ENCODE results near the gene UGCG. TPM values are rescaled to one million over a fixed set of nuclear protein-coding genes. Genes with fewer than 3 reads are reported as not detected.

Gene UGCG
- total and polyA plus RNA-seq, 2 of the 8 experiments (the other 6 are each of a cell fraction or from before 2014, with no cell fraction given): 14.9 to 34.0 TPM

GRCh38 chr9:111934747-111935146, 38.1 kb downstream of the UGCG start:
- no peak overlapping the region for H3K4me3 ChIP-seq (ENCODE audit: extremely low read depth in 1 of 4, insufficient read depth in 2 of 4, low read depth in 3 of 4, low read length in 4 of 4)
- no peak overlapping the region for H2BK15ac ChIP-seq (ENCODE audit: low read length)
- H3K4ac ChIP-seq (replicated peaks; ENCODE audit: insufficient read length, low read depth, low read length): no peak overlapping the region
- H4K91ac ChIP-seq (replicated peaks; ENCODE audit: insufficient read length, low read length): no peak overlapping the region
- H4K8ac ChIP-seq (ENCODE audit: extremely low read depth, insufficient read depth, low read length): no peak overlapping the region
- no peaks in the 10 kb centered on the region for H4K20me1 ChIP-seq (replicated peaks in 1 of 2; ENCODE audit: control insufficient read depth in 1 of 2, insufficient read depth in 2 of 2, low read length in 2 of 2)
- no peak overlapping the region for H2AFZ ChIP-seq (ENCODE audit: low read length)
- H3K4me1 ChIP-seq (replicated peaks in 1 of 4; ENCODE audit: control insufficient read depth in 3 of 4, insufficient read depth in 4 of 4, low read length in 3 of 4): no peaks in the 10 kb centered on the region
- no peak overlapping the region for H3K56ac ChIP-seq (replicated peaks; ENCODE audit: insufficient read length, low read depth, low read length)
- H2BK20ac ChIP-seq (ENCODE audit: low read length): no peak overlapping the region
- H3K9ac ChIP-seq (replicated peaks in 1 of 4; ENCODE audit: extremely low read depth in 1 of 4, low read depth in 3 of 4, low read length in 3 of 4): no peak overlapping the region
- H2AK5ac ChIP-seq (ENCODE audit: low read depth, low read length): no peak overlapping the region
- TF ChIP-seq CHD1 (IDR thresholded peaks at IDR 0.05; ENCODE audit: low read depth, low read length) (no peak), ATF3 (IDR thresholded peaks at IDR 0.05; ENCODE audit: insufficient read depth, low read depth, low read length) (no peak), SIX5 (IDR thresholded peaks at IDR 0.05; ENCODE audit: low read depth, low read length) (no peak), CTBP2 (IDR thresholded peaks at IDR 0.05; ENCODE audit: borderline replicate concordance, insufficient read depth, insufficient read length, low read length) (no peak), SRF (IDR thresholded peaks at IDR 0.05; ENCODE audit: low read depth, low read length) (no peak), TEAD4 (IDR thresholded peaks at IDR 0.05; ENCODE audit: low read depth, low read length) (no peak), GTF2F1 (IDR thresholded peaks at IDR 0.05; ENCODE audit: borderline replicate concordance, low read depth, low read length) (no peak), POLR2AphosphoS5 (IDR thresholded peaks at IDR 0.05; ENCODE audit: low read depth, low read length) (no peak), NANOG (IDR thresholded peaks at IDR 0.05; ENCODE audit: insufficient read depth, low read depth, low read length, poor library complexity, severe bottlenecking) (no peak), RNF2 (IDR thresholded peaks at IDR 0.05; ENCODE audit: borderline replicate concordance, low read depth, low read length, missing control alignments, poor library complexity, severe bottlenecking) (no peak), CHD2 (IDR thresholded peaks at IDR 0.05; ENCODE audit: low read length) (no peak), POLR2A (IDR thresholded peaks at IDR 0.05; ENCODE audit: control extremely low read depth in 1 of 2, low read depth in 2 of 2, low read length in 2 of 2) (no peak)
- no peak overlapping the region for H3K4me2 ChIP-seq (ENCODE audit: insufficient read depth in 1 of 2, low read depth in 2 of 2, low read length in 2 of 2)
- H3K36me3 ChIP-seq (ENCODE audit: control insufficient read depth in 2 of 4, insufficient read depth in 4 of 4, low read length in 3 of 4): peaks cover 2 to 27% (median 16%) of the 10 kb centered on the region in 4 experiments; a peak in 7 of 8 replicates
- H3K14ac ChIP-seq (ENCODE audit: insufficient read length): no peak overlapping the region
- H2BK12ac ChIP-seq (ENCODE audit: low read depth, low read length): no peak overlapping the region
- FAIRE-seq (no peak), DNase-seq (ENCODE audit: low read depth in 1 of 2, low spot score in 2 of 2) (no peak)
- POLR2A ChIA-PET (ENCODE audit: partially characterized antibody): no interaction called here
- 98% methylated on average over 2 of the region's 2 CpGs; no CpG with 5 or more reads in 1 of the 2 experiments for WGBS, 2 experiments (ENCODE audit: extremely low coverage in 1 of 2, insufficient coverage in 1 of 2, insufficient read length in 1 of 2, insufficient replicate concordance in 2 of 2, low coverage in 1 of 2, low lambda C conversion rate in 2 of 2, missing lambda C conversion rate in 1 of 2)
- H3K23me2 ChIP-seq (ENCODE audit: low read depth, low read length): no peaks in the 10 kb centered on the region
- no peaks in the 10 kb centered on the region for H3K79me2 ChIP-seq (ENCODE audit: control insufficient read depth in 1 of 2, insufficient read depth in 2 of 2, low read length in 2 of 2)
- no peak overlapping the region for H4K5ac ChIP-seq (ENCODE audit: insufficient read length, low read depth, low read length)
- no peaks in the 10 kb centered on the region for H3K27me3 ChIP-seq (replicated peaks in 1 of 4; ENCODE audit: control insufficient read depth in 3 of 4, extremely low read depth in 1 of 4, insufficient read depth in 3 of 4, low read length in 3 of 4)
- no peaks in the 10 kb centered on the region for H3K79me1 ChIP-seq (ENCODE audit: low read depth, low read length)
- H3K18ac ChIP-seq (ENCODE audit: extremely low read depth, low read length): no peak overlapping the region
- H3K27ac ChIP-seq (ENCODE audit: low read depth, low read length): no peak overlapping the region
- CTCF ChIA-PET (ENCODE audit: partially characterized antibody): interaction anchor here (0.5 to 1.3 kb wide), 2 partner anchors 10 to 14 kb away, joined by 3 read pairs; no protein-coding TSS in a partner anchor
- H2BK5ac ChIP-seq (ENCODE audit: low read depth, low read length): no peak overlapping the region
- no peak overlapping the region for H2BK120ac ChIP-seq (replicated peaks; ENCODE audit: low read depth, low read length)
- no peak overlapping the region for H3K23ac ChIP-seq (ENCODE audit: insufficient read length)
- no peaks in the 10 kb centered on the region for H3K9me3 ChIP-seq (ENCODE audit: insufficient read depth in 2 of 2, low read depth in 1 of 2, low read length in 1 of 2)

Data from H1 (cell line).